Effector memory CD4-positive, alpha-beta T cell (primary cell): ENCODE results near the gene OAT.
A peak's percentile ranks its signal among the peaks of the same experiment; 100 is the strongest.

Experiments used
- DNase-seq, 3 donors: peaks; one replicate each; pipeline ENCODE4 v3.0.0-alpha.2; 2020
- H3K27ac ChIP-seq: 2 replicates; pipeline ENCODE4 v1.7.0; 2013; ENCODE audit warnings: mild to moderate bottlenecking, low read length, moderate library complexity; ENCODE audit not compliant: insufficient read depth, poor library complexity, severe bottlenecking
- H3K27me3 ChIP-seq: replicated peaks from 2 replicates; pipeline ENCODE4 v1.7.0; 2013; ENCODE audit warnings: mild to moderate bottlenecking, low read length; ENCODE audit not compliant: insufficient read depth, control insufficient read depth, poor library complexity, severe bottlenecking
- H3K36me3 ChIP-seq: 2 replicates; pipeline ENCODE4 v1.7.0; 2013; ENCODE audit warnings: mild to moderate bottlenecking, low read length, moderate library complexity; ENCODE audit not compliant: control insufficient read depth, insufficient read depth
- H3K4me1 ChIP-seq: 2 replicates; pipeline ENCODE4 v1.7.0; 2013; ENCODE audit warnings: low read length, mild to moderate bottlenecking; ENCODE audit not compliant: control insufficient read depth, insufficient read depth, poor library complexity, severe bottlenecking
- H3K4me3 ChIP-seq: 2 replicates; pipeline ENCODE4 v1.7.0; 2013; ENCODE audit warnings: low read length, low read depth, mild to moderate bottlenecking; ENCODE audit not compliant: insufficient read depth, poor library complexity, severe bottlenecking
- H3K9me3 ChIP-seq: 2 replicates; pipeline ENCODE4 v1.7.0; 2013; ENCODE audit warnings: mild to moderate bottlenecking, low read length, moderate library complexity; ENCODE audit not compliant: control insufficient read depth

The OAT gene

DNA sequence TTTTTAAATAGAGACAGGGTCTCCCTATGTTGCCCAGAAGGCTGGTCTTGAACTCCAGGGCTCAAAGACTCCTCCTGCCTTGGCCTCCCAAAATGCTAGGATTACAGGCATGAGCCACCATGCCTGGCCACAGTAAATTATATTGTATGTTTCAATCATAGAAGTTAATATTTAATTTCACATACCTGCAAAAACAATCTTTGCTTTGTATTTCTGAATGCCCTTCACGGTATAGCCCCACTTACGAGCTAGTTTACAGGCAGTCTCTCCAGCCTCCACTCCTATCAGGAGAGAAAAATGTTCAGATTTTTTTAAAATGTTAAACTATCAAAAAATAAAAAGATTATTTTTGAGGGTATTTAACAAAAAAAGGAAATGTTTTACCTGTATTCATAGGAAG is 10.4 kb downstream of the OAT start:
- Histone ChIP-seq H3K4me3 (no peak overlapping the region), H3K27me3 (no peaks in the 10 kb centered on the region), H3K36me3 (peaks cover 22% of the 10 kb centered on the region), H3K27ac (no peak overlapping the region), H3K4me1 (no peaks in the 10 kb centered on the region), H3K9me3 (no peaks in the 10 kb centered on the region)
- no peak for DNase-seq

DNA sequence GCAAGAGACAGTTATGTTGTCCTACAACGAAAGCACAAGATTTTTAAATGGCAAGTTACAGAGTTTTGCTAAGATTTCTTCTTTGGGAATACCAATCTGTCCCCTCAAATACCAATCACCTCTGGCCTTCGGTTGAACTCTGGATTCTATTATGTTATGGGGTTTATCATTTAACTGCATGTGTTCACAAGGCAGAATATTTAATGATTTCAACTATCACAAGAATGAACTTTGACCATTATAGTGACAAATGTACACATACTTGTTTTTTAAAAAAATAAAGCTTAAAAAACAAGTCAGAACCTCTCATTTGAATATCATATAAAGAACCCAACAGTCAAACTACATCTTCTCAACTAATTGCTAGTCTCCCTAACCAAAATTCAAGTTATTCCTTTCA is 11.3 kb downstream of the OAT start:
- Histone ChIP-seq H3K4me1 (no peaks in the 10 kb centered on the region), H3K9me3 (no peaks in the 10 kb centered on the region), H3K27me3 (no peaks in the 10 kb centered on the region), H3K4me3 (no peak overlapping the region), H3K36me3 (peaks cover 25% of the 10 kb centered on the region), H3K27ac (no peak overlapping the region)
- no peak for DNase-seq

DNA sequence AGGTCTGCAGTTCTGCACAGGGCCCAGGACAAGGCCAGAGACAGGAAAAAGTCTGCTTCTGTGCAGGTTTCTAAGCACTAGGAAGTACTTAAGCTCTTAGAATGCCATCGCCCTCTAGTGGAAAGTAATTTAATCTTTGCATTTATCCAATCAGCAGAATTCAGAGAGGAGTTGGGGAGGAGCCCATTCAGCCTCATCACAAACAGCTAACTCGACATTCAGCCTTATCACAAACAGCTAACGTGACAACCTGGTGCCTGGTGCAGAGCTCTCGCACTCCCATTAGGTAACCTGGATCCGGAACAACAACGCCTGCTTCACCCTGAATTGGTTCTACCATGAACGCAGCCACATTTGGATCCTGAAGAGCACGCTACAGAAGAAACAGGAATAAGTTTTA is 15.2 kb downstream of the OAT start:
- Histone ChIP-seq H3K4me1 (no peaks in the 10 kb centered on the region), H3K27me3 (no peaks in the 10 kb centered on the region), H3K27ac (no peak overlapping the region), H3K9me3 (no peaks in the 10 kb centered on the region), H3K36me3 (peaks cover 31% of the 10 kb centered on the region), H3K4me3 (no peak overlapping the region)
- no peak for DNase-seq

GRCh38 chr10:124402273-124402672 is 16.4 kb downstream of the OAT start:
- H3K9me3 ChIP-seq, result no peaks in the 10 kb centered on the region
- H3K27ac ChIP-seq, result no peak overlapping the region
- peaks cover 28% of the 10 kb centered on the region for H3K36me3 ChIP-seq

DNA sequence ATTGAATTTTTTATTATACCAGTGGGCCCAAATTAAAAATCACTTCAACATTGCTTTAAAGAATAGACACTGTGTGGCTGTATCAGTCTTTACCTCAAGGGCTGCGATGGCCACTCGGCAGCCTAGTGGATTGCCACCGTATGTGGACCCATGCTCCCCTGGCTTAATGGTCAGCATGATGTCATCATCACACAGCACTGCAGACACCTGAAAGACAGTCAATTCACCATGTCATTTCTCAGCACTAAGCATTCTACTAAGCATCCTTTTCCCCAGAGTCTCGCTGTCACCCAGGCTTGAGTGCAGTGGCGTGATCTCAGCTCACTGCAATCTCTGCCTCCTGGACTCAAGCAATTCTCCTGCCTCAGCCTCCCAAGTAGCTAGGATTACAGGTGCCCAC is 17.1 kb downstream of the OAT start:
- no peak for DNase-seq
- Histone ChIP-seq H3K27ac (no peak overlapping the region), H3K36me3 (peaks cover 25% of the 10 kb centered on the region), H3K4me3 (no peak overlapping the region), H3K27me3 (no peaks in the 10 kb centered on the region), H3K9me3 (no peaks in the 10 kb centered on the region), H3K4me1 (no peaks in the 10 kb centered on the region)

More at GRCh38 chr10:124402273-124402672, 16.4 kb downstream of the OAT start:
- H3K27me3 ChIP-seq, result no peaks in the 10 kb centered on the region
- H3K4me3 ChIP-seq, result no peak overlapping the region
- no peak for DNase-seq
- H3K4me1 ChIP-seq, result no peaks in the 10 kb centered on the region

DNA sequence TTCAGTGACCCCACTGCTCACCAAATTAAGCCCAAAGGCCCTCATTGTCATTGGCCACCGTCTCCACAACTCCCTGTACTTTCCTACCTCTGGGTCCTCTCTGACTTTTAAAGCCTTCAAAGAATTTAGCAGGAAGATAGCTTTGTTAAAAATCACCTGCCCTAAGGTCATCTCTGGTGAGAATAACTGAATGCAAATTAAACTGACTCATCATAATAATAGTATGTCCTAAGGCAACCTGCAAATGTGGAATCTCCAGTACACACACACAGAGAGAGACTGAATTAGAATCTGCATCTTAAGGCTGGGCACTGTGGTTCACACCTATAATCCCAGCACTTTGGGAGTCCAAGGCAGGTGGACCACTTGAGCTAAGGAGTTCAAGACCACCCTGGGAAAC is 24.1 kb downstream of the OAT start:
- DNase-seq, result no peak

DNA sequence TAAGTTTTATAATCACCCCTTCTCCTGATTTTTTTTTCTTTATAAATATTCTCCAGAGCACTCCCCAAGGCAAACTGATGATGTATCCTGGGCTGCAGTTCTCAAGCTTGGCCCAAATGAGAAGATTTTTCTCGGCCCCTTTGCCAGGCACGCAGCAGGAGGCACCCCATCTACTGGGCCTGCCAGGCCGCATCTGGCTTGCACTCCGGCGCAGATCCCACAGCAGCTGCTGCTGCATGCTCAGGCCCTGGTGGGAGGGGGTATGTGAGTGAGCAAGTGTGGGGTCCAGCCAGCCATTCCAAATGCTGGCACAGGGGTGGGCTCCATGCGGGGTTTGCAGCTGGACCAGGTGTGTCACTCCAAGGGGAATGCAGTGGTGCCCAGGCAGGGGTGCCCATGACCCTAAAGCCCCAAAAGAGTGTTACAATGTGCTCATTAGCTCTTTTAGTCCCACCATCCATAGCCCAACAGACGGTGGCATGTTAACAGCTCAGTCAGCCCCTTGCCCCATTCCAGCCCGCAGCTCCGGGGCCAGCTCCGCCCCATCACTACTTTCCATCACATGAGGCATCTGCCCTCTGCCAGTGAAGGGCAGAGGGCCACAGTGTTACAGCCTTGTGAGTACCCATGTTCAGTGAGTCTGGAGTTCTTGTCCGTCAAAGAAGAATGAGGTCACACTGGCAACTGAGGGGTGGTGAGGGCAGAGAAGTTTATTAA is 25.9 kb downstream of the OAT start:
- H3K27me3 ChIP-seq, result no peaks in the 10 kb centered on the region
- no peak overlapping the region for H3K4me3 ChIP-seq
- no peak for DNase-seq
- H3K9me3 ChIP-seq, result no peaks in the 10 kb centered on the region
- H3K4me1 ChIP-seq, result peaks cover 11% of the 10 kb centered on the region
- peaks cover under 1% of the 10 kb centered on the region for H3K36me3 ChIP-seq
- no peak overlapping the region for H3K27ac ChIP-seq

More for the DNA sequence above, 24.1 kb downstream of the OAT start:
- Histone ChIP-seq H3K4me3 (no peak overlapping the region), H3K27me3 (no peaks in the 10 kb centered on the region), H3K36me3 (peaks cover 4% of the 10 kb centered on the region), H3K9me3 (no peaks in the 10 kb centered on the region), H3K4me1 (peaks cover under 1% of the 10 kb centered on the region), H3K27ac (no peak overlapping the region)

GRCh38 chr10:124390471-124391187 is 28.1 kb downstream of the OAT start:
- H3K27me3 ChIP-seq, result no peaks in the 10 kb centered on the region
- H3K27ac ChIP-seq, result no peak overlapping the region
- DNase-seq, result no peak
- H3K4me3 ChIP-seq, result no peak overlapping the region
- H3K9me3 ChIP-seq, result no peaks in the 10 kb centered on the region
- peaks cover 11% of the 10 kb centered on the region for H3K4me1 ChIP-seq
- no peaks in the 10 kb centered on the region for H3K36me3 ChIP-seq

GRCh38 chr10:124389613-124390361 is 28.9 kb downstream of the OAT start:
- Histone ChIP-seq H3K4me3 (peak overlapping the region; percentile 56), H3K27ac (no peak overlapping the region), H3K4me1 (peaks cover 11% of the 10 kb centered on the region), H3K36me3 (no peaks in the 10 kb centered on the region), H3K27me3 (no peaks in the 10 kb centered on the region), H3K9me3 (no peaks in the 10 kb centered on the region)
- DNase-seq, result no peak
